Measurements from ENCODE around the gene ACOXL. TPM values are rescaled to one million over a fixed set of nuclear protein-coding genes. Genes with fewer than 3 reads are reported as not detected.

The ACOXL gene
- total and polyA plus RNA-seq, 8 donors: 4.7 to 30.3 (median 8.3) TPM

- Histone ChIP-seq H3K4me1 (no peaks in the 10 kb centered on the region), H3K9me3 (no peaks in the 10 kb centered on the region), H3K4me3 (no peak overlapping the region), H3K27me3 (no peaks in the 10 kb centered on the region), H3K36me3 (no peaks in the 10 kb centered on the region), H3K27ac (no peak overlapping the region)
- DNase-seq: no peak
- TF ChIP-seq, protein P1, sequence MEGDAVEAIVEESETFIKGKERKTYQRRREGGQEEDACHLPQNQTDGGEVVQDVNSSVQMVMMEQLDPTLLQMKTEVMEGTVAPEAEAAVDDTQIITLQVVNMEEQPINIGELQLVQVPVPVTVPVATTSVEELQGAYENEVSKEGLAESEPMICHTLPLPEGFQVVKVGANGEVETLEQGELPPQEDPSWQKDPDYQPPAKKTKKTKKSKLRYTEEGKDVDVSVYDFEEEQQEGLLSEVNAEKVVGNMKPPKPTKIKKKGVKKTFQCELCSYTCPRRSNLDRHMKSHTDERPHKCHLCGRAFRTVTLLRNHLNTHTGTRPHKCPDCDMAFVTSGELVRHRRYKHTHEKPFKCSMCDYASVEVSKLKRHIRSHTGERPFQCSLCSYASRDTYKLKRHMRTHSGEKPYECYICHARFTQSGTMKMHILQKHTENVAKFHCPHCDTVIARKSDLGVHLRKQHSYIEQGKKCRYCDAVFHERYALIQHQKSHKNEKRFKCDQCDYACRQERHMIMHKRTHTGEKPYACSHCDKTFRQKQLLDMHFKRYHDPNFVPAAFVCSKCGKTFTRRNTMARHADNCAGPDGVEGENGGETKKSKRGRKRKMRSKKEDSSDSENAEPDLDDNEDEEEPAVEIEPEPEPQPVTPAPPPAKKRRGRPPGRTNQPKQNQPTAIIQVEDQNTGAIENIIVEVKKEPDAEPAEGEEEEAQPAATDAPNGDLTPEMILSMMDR (IDR thresholded peaks at IDR 0.05): no peak
- intact Hi-C loops (cut with DNase I): no loop called here
- no peak for ATAC-seq
Observed at GRCh38 chr2:110905217-110905616, 172.8 kb downstream of the ACOXL start.

DNA sequence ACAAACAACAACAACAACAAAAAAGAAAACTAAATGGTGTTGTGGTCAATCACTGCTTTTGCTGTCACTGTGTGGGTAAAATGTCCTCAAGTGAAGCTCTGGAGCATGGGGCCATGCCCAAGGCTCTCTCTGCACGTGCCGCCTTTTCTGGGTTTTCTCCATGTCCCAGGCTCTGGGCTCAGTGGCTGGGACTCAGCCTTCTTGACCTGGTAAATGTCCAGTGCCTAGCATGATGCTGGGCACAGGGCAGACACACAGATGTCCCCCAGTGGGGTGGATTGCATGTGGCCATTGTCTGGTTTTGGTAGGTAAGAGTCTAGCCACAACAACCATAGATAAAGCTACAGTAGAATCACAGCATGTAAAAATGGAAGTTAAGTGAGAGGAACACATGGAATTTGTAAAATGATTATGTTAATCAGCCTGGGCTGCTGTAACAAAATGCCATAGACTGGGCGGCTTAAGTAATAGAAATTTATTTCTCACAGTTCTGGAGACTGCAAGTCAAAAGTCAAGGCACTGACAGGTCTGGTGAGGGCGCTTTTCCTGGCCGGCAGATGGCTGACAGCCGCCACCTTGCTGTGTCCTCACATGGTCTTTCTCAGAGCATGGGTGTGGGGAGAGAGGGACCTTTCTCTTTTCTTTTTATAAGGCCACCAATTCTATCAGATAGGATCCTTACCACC, 174.4 kb downstream of the ACOXL start:
- no peak for DNase-seq
- ATAC-seq: no peak
- no peaks in the 10 kb centered on the region for H3K36me3 ChIP-seq
- H3K4me1 ChIP-seq: no peaks in the 10 kb centered on the region
- no peak overlapping the region for H3K4me3 ChIP-seq
- intact Hi-C loops (cut with DNase I): no loop called here
- peaks cover 0 to 11% of the 10 kb centered on the region in 2 donors for H3K9me3 ChIP-seq
- no peaks in the 10 kb centered on the region for H3K27me3 ChIP-seq
- TF ChIP-seq, protein P1 (IDR thresholded peaks at IDR 0.05): no peak
- H3K27ac ChIP-seq: no peak overlapping the region

DNA sequence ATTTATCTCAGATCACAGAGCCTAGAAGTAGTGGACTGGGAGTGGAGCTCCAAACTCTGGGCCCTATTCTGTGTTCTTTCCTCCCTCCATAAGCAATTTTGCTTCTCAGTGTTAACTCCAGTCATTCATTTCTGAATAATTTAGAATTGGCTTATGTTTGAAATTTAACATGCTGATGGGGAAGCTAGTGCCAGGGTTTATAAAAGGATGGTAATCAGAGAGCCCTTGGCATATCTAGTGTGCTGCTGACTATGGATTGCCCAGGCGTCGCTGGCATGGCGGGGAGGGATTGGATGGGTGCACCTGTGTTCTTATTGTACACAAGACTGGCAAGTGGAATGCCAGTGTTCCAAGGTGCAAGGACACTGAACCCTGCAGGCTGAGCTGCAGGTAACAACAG, 177.1 kb downstream of the ACOXL start:
- no peaks in the 10 kb centered on the region for H3K4me1 ChIP-seq
- peaks cover 0 to 14% of the 10 kb centered on the region in 2 donors for H3K9me3 ChIP-seq
- intact Hi-C loops (cut with DNase I): no loop called here
- H3K4me3 ChIP-seq: no peak overlapping the region
- ATAC-seq (no peak), DNase-seq (peak in 1 of 4 donors; percentile 57)
- TF ChIP-seq, protein P1 (IDR thresholded peaks at IDR 0.05): no peak
- H3K36me3 ChIP-seq: no peaks in the 10 kb centered on the region
- H3K27ac ChIP-seq: no peak overlapping the region
- H3K27me3 ChIP-seq: no peaks in the 10 kb centered on the region

- Histone ChIP-seq H3K36me3 (no peaks in the 10 kb centered on the region), H3K27me3 (no peaks in the 10 kb centered on the region), H3K4me3 (no peak overlapping the region), H3K4me1 (no peaks in the 10 kb centered on the region), H3K9me3 (peaks cover 0 to 14% of the 10 kb centered on the region in 2 donors), H3K27ac (no peak overlapping the region)
- intact Hi-C loops (cut with DNase I): no loop called here
- TF ChIP-seq, protein P1 (IDR thresholded peaks at IDR 0.05): no peak
- ATAC-seq (no peak), DNase-seq (no peak)
Observed at GRCh38 chr2:110910423-110910822, 178.1 kb downstream of the ACOXL start.

GRCh38 chr2:110919738-110920137, 187.4 kb downstream of the ACOXL start:
- TF ChIP-seq, protein P1 (IDR thresholded peaks at IDR 0.05): no peak

More at GRCh38 chr2:110919738-110920137, 187.4 kb downstream of the ACOXL start:
- intact Hi-C loops (cut with DNase I): no loop called here
- Histone ChIP-seq H3K4me1 (no peaks in the 10 kb centered on the region), H3K36me3 (no peaks in the 10 kb centered on the region), H3K27ac (no peak overlapping the region), H3K27me3 (no peaks in the 10 kb centered on the region), H3K9me3 (no peaks in the 10 kb centered on the region), H3K4me3 (no peak overlapping the region)
- no peak for ATAC-seq
- DNase-seq: no peak

Measured in left lung (tissue), 10 donors.